NCI-H1048 (cell line): ENCODE results near the gene ZC3HAV1.
"Not testable (repeated sequence)": the region's sequence is repeated elsewhere in the genome, so short reads cannot be mapped to it uniquely, and the experiment has no call there.

Experiments
- DNase-seq: peaks from one replicate; lab custom pipeline; 2025; lab: John Stamatoyannopoulos, UW

Gene ZC3HAV1

DNA sequence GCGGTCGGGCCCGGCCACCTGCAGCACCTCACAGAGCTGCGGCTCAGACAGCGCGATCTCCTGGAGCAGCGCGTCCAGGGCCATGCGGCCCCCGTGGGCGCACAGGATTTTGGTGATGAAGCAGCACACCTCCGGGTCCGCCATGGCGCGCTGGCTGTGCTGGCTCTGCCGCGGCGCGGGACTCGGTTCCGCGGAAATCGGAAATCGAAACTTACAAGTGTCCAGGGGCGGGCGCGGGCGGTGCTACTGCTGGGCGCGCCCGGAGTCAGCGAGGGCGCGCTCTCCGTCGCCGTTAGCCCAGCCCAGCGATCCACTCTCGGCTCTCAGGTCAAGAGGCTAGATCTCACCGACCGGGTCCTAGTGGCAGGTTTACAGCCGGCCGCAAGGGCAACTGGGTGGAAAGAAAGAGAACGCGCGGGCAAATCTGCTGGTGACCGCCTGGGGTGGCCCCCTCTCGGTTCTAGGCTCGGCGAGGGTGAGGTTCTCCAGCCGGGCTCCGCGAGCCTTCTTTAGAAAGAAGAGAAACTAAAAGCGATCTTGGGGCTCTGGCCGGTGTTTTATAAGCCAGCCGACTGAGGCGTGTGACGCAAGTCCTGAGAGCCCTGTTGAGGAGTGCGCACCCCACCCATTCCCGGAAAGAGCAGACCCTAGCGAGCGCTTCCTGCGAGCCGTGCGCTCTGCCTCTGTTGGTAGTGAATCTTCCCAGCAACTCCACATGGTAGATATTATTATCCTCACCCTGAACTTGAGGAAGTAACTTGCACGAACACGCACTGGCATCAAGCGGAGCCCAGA, at the start of gene ZC3HAV1:
ZC3HAV1 (minus strand) TSS at position 533 of the 795 bp plus-strand sequence; CDS start at position 144, 389 bp downstream.
- DNase-seq = peak; percentile 40

- DNase-seq = no peak
Measured at GRCh38 chr7:139153832-139154231, 44.3 kb upstream of the ZC3HAV1 start.

DNA sequence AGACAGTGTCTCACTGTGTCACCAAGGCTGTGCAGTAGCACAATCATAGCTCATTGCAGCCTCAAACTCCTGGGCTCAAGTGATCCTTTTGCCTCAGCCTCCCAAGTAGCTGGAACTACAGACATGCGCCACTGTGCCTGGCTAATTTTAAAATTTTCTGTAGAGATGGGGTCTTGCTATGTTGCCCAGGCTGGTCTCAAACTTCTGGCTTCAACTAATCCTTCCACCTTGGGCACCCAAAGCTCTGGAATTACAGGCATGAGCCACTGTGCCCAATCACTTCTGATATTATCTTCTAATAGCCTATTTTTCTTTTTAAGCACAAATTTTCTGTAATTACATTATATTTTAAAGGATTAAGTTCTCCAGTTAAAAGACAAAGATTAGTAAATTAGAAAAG, 42.6 kb upstream of the ZC3HAV1 start:
- DNase-seq = no peak

DNA sequence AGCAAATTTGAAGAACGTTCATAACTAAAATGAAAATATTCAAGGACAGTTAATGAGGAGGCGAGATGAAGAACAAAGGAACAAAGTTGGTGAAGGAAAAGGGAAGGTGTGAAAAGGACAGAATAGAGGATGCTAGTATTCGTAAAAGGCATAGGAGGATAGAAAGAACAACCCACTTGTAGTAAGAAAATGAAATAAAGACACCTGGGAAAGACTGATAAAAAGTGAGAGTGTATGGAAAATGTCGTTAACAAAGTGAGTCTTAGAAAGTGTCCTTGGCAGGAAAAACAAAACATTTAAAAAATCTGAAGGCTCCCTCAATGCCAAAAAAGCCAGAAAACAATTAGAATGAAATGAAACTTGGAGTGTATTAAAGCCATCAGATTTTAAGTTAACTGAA, 29.6 kb upstream of the ZC3HAV1 start:
- no peak for DNase-seq

DNA sequence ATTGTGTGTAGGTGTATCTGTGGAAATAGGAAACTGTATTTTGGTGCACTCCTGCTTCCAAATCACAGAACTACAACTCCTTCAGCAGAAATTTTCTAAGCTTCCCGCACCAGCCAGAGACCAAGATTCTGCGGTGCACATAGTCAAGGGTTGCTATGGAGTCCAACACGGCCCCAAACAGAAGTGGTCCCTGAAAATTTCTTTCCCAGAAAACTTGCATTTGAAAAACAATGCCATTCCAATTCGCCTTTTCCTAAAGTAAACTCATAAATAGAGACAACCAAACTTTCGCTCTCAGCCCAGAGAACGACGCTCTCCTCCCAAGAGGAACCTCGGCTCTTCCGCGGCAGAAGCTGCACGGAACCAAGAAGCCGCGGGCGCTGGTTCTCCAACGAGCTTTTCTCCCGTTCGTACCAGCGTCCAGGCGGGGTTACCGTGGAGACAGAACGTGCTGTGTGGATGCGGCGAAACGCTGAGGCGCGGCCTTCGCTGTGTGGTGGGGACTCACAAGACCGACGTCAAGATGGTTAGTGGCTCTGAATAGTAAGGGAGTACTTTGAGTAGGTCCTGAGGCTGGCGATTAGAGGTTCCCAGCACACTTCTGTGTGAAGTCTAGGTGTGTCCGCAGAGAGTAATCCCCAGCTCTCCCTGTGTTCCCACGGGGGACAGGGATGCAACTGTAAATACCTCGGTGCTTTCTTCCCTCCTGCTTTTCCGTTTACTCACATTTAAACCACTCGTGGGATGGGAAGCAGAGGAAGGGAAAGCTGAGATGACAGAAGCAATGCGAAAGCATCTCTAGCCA, 24.0 kb upstream of the ZC3HAV1 start:
- DNase-seq = peak; percentile 56

- DNase-seq = no peak
Measured at GRCh38 chr7:139132887-139133286, 23.4 kb upstream of the ZC3HAV1 start.

- no peak for DNase-seq
Measured at GRCh38 chr7:139131601-139132041, 22.1 kb upstream of the ZC3HAV1 start.

- DNase-seq = not testable (repeated sequence)
Measured at GRCh38 chr7:139129814-139130213, 20.3 kb upstream of the ZC3HAV1 start.

DNA sequence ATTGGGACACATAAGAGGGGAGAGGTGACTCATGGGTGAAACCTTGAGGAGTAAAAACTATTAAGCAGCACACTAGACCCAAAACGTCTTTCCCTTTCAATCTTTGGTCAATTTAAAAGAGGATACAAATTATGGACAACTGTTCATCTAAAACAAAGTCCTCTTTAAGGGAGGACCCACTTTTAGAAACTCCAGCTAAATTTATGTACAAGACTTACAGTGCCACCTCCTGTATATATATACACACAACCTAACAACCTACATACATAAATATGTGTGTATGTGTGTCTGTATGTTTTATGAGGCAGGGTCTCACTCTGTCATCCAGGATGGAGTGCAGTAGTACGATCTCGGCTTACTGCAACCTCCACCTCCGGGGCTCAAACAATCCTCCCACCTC, 18.1 kb upstream of the ZC3HAV1 start:
- DNase-seq = no peak

DNA sequence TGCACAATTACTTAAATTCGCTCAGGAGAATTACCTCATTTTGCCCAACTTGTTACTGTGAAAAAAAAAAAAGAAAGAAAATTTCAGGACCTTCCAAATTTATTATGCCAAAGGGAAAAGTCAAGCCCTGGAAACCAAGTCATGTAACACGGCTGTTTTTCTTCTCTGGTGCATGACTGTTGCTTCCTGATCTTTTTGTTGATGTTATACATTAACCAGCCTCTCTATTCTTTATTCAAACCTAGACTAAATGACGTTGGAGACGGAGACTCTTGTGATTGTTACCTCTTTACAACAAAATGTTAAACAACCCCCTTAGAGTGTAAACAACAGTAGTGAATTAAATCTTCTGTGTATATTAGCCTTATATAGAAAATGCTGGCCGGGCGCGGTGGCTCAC, 16.1 kb upstream of the ZC3HAV1 start:
- DNase-seq = no peak

- not testable (repeated sequence) for DNase-seq
Measured at GRCh38 chr7:139124995-139125394, 15.5 kb upstream of the ZC3HAV1 start.

- DNase-seq = no peak
Measured at GRCh38 chr7:139124084-139124914, 14.8 kb upstream of the ZC3HAV1 start.

GRCh38 chr7:139119486-139119849, 9.9 kb upstream of the ZC3HAV1 start:
- no peak for DNase-seq

DNA sequence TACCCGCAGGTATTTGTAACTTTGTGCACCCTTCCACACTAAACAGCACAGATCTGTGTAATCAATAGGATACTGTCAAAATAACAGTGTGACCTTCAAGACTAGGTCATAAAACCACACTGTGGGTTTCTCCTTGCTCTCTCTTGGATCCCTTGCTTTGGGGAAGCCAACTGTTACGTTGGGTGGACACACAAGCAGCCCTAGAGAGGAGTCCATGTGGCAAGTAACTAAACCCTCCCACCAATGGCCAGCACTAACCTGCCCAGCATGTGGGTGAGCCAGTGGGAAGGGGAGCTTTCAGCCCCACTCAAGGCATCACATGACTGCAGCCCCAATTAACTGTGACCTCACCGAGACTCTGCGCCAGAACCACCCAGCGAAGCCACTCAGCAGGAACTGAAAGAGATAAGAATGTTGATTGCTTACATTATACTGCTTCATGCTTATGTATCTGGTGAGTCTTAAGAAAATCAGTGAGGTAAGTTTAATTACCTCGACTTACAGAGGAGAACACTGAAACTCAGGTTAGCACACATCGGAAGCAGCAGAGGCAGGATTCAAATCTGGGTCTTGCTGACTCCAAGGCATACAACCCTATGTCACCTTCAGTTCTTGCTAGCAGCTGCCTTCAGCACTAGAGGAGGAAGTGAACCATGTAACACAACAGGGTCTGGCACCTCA, 9.4 kb upstream of the ZC3HAV1 start:
- no peak for DNase-seq

DNA sequence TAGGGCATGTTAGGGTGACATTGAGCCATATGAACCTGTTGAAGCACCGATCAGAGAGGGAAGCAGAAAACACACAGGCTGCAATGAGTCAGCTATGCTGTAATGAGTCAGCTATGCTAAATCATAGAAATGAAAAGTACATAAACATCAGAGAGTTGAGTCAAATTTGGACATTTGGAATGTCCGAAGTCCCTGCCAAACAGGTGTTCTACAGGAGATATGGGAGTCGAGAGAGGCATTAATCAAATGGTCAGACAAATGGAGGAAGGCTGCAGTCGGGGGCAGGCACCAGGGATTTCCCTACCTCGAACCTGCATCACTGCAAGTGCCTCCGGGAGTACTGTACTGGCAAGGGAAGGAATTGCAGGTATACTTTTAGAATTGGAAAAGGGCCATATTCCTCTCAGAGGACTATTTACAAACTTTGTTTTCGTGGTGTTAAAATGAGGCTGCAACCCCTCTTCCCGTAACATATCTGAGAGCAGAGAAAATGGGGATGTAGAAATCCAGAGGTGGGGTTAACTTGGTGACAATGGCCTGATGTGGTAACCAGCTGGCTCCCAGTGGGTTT, 8.8 kb upstream of the ZC3HAV1 start:
- no peak for DNase-seq

- no peak for DNase-seq
Measured at GRCh38 chr7:139117599-139118233, 8.2 kb upstream of the ZC3HAV1 start.

DNA sequence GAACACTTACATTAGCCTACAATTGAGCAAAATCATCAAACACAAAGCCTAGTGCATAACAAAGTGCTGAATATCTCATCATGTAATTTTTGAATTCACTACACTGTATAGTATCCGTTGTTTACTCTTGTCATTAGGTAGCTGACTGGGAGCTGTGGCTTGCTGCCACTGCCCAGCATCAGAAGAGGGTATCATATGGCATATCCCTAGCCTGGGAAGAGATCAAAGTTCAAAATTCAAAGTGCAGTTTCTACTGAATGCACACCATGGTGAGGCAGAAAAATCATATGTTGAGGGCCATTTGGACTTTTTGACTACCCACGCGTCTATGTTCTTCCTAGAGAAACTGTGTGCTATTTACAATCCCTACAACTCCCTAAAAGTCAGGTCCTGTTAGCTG, 7.5 kb upstream of the ZC3HAV1 start:
- DNase-seq = no peak

DNA sequence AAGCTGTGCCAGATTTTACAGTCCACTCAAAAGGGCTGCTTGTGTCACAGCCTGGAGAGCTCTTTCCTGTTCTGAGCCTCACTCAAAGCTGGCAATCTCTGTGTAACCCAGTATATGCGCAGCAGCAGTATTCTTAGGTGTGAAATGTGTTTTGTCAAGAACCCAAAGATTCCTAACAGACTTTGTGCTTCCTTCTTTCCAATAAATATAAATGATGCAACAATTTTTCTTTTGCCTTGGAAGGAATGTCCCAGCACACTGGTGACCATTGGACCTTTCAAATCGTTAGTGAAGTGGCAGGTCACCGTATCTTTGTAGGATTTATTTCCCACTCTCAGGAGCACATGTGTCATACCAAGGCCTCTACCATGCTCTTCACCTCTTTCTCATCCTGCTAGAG, 5.6 kb upstream of the ZC3HAV1 start:
- no peak for DNase-seq

- no peak for DNase-seq
Measured at GRCh38 chr7:139114585-139114984, 5.1 kb upstream of the ZC3HAV1 start.

DNA sequence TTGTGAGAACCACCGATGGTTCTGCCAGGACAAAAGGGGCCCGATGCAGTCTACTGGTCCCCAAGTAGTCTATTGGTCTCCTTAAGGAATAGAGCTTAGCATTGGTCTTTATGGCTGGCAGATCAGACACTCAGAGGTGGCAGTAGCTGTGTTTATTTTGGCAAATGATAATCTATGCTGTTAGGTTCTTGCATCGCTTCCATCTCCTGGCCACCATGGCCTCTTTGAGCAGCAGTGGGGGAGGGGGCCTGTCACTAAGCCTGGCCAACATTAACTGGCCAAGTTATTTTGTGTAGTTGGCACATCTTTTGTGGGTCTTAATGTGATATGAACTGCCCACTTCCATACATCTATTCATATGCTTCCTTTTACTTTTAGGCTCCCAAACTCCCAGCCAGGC, 4.5 kb upstream of the ZC3HAV1 start:
- DNase-seq = no peak

DNA sequence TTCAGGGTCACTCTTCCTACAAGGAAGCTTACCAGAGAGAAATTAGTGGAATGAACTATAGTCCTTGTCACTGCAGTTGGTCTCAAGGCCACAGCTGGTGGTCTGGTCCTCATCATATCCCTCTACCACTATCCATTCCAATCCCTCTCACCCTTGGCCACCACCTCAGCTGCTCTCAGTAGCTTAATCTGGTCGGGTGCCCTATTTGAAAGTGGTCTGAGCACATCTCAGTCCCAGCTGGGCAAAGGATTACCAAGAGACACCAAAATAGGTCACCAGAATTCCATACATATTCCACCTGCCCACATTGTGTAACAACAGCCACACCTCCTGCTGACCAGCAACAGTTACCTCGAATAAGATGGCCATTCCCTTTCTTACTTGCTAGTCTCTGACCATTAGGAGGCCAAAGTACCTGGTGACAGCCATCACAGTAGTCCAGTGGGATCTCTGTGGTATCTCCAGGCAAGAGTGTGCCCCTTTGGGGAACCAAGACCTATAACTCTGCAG, 3.3 kb upstream of the ZC3HAV1 start:
- no peak for DNase-seq
